Kidney epithelial cell (primary cell): Measurements from ENCODE around the gene ATP2A3. TPM values are rescaled to one million over a fixed set of nuclear protein-coding genes. Genes with fewer than 3 reads are reported as not detected.

Experiments used
- DNase-seq: peaks from one replicate; pipeline ENCODE4 v3.0.0-alpha.2; 2010; ENCODE audit warnings: low read depth
- H3K27me3 ChIP-seq: 2 replicates; pipeline ENCODE4 v1.6.0; 2011; ENCODE audit warnings: low read length; ENCODE audit not compliant: control insufficient read depth, insufficient read depth
- H3K36me3 ChIP-seq: 2 replicates; pipeline ENCODE4 v1.5.1; 2011; ENCODE audit warnings: low read length; ENCODE audit not compliant: control insufficient read depth, insufficient read depth
- H3K4me3 ChIP-seq: 2 replicates; pipeline ENCODE4 v1.5.1; 2011; ENCODE audit warnings: low read depth, mild to moderate bottlenecking, control low read depth, low read length
- CTCF ChIP-seq: IDR thresholded peaks from 2 replicates; pipeline ENCODE4 v1.5.1; 2011; ENCODE audit warnings: mild to moderate bottlenecking, moderate library complexity, low read length, control low read depth, inconsistent platforms; ENCODE audit not compliant: insufficient read depth, poor library complexity, severe bottlenecking
- total RNA-seq: library from RNA; depleted of rRNA; stranded (reverse); fragments of >200 nt; gene quantifications from 2 replicates; pipeline ENCODE4 v1.2.3, GENCODE V29; 2015

ATP2A3 gene
- total RNA-seq, 1 donor from 2014 or later = 11.1 TPM

- no peak for DNase-seq
- Histone ChIP-seq H3K36me3 (no peaks in the 10 kb centered on the region), H3K4me3 (no peak overlapping the region), H3K27me3 (peaks cover 7% of the 10 kb centered on the region)
- TF ChIP-seq CTCF = no peak
Measured at GRCh38 chr17:3956983-3957382, 7.3 kb downstream of the ATP2A3 start.

GRCh38 chr17:3956327-3956957, 7.8 kb downstream of the ATP2A3 start:
- no peak for TF ChIP-seq CTCF
- DNase-seq = no peak
- H3K4me3 ChIP-seq = no peak overlapping the region
- no peaks in the 10 kb centered on the region for H3K36me3 ChIP-seq
- peaks cover 2% of the 10 kb centered on the region for H3K27me3 ChIP-seq

- no peaks in the 10 kb centered on the region for H3K36me3 ChIP-seq
- no peak overlapping the region for H3K4me3 ChIP-seq
- DNase-seq = no peak
- H3K27me3 ChIP-seq = no peaks in the 10 kb centered on the region
- TF ChIP-seq CTCF = no peak
Measured at GRCh38 chr17:3955673-3955988, 8.6 kb downstream of the ATP2A3 start.

- TF ChIP-seq CTCF = no peak
- Histone ChIP-seq H3K36me3 (no peaks in the 10 kb centered on the region), H3K4me3 (no peak overlapping the region), H3K27me3 (no peaks in the 10 kb centered on the region)
- no peak for DNase-seq
Measured at GRCh38 chr17:3954976-3955672, 9.1 kb downstream of the ATP2A3 start.

- Histone ChIP-seq H3K36me3 (no peaks in the 10 kb centered on the region), H3K4me3 (no peak overlapping the region), H3K27me3 (no peaks in the 10 kb centered on the region)
- no peak for DNase-seq
- no peak for TF ChIP-seq CTCF
Measured at GRCh38 chr17:3954086-3954485, 10.2 kb downstream of the ATP2A3 start.

GRCh38 chr17:3953542-3953941, 10.7 kb downstream of the ATP2A3 start:
- no peak for TF ChIP-seq CTCF
- Histone ChIP-seq H3K27me3 (no peaks in the 10 kb centered on the region), H3K4me3 (no peak overlapping the region), H3K36me3 (no peaks in the 10 kb centered on the region)
- DNase-seq = no peak
